Astrocyte (in vitro differentiated cells and primary cell): ENCODE measurements around the gene HERPUD1. TPM values are rescaled to one million over a fixed set of nuclear protein-coding genes. Genes with fewer than 3 reads are reported as not detected.

Experiments
- DNase-seq: peaks from one replicate; pipeline ENCODE4 v3.0.0-alpha.2; 2010; ENCODE audit warnings: low read depth
- FAIRE-seq: peaks from 2 replicates; lab custom pipeline; 2011; peaks lifted over from hg19 to GRCh38; lab: Jason Lieb, UNC
- H2AFZ ChIP-seq: 2 replicates; pipeline ENCODE4 v1.6.0; 2012; ENCODE audit warnings: low read depth, low read length, inconsistent platforms
- H3K27ac ChIP-seq: 2 replicates; pipeline ENCODE4 v1.5.1; 2011; ENCODE audit warnings: low read depth, low read length, inconsistent platforms
- H3K27me3 ChIP-seq: 2 replicates; pipeline ENCODE4 v1.6.0; 2011; ENCODE audit warnings: low read length, inconsistent platforms; ENCODE audit not compliant: insufficient read depth
- H3K36me3 ChIP-seq: 2 replicates; pipeline ENCODE4 v1.5.1; 2011; ENCODE audit warnings: low read length, inconsistent platforms; ENCODE audit not compliant: insufficient read depth
- H3K4me1 ChIP-seq: 2 replicates; pipeline ENCODE4 v1.5.1; 2011; ENCODE audit warnings: low read length, inconsistent platforms; ENCODE audit not compliant: insufficient read depth
- H3K4me2 ChIP-seq: 2 replicates; pipeline ENCODE4 v1.6.0; 2012; ENCODE audit warnings: low read length, inconsistent platforms
- H3K4me3 ChIP-seq: 2 replicates; pipeline ENCODE4 v1.5.1; 2011; ENCODE audit warnings: low read depth, mild to moderate bottlenecking, low read length, inconsistent platforms; ENCODE audit not compliant: insufficient read depth
- H3K79me2 ChIP-seq: 2 replicates; pipeline ENCODE4 v1.6.0; 2012; ENCODE audit warnings: mild to moderate bottlenecking, low read length, inconsistent platforms; ENCODE audit not compliant: insufficient read depth
- H3K9ac ChIP-seq: 2 replicates; pipeline ENCODE4 v1.6.0; 2012; ENCODE audit warnings: mild to moderate bottlenecking, low read length, inconsistent platforms
- H3K9me3 ChIP-seq: 2 replicates; pipeline ENCODE4 v1.5.1; 2012; ENCODE audit warnings: low read depth, mild to moderate bottlenecking, low read length, inconsistent platforms; ENCODE audit not compliant: insufficient read depth
- H4K20me1 ChIP-seq: 2 replicates; pipeline ENCODE4 v1.6.0; 2012; ENCODE audit warnings: low read length, inconsistent platforms; ENCODE audit not compliant: insufficient read depth
- H3K27ac Mint-ChIP-seq: one replicate; pipeline ENCODE4 v1.8.0; 2021; ENCODE audit warnings: mild to moderate bottlenecking, mixed read lengths; ENCODE audit not compliant: unreplicated experiment
- H3K27me3 Mint-ChIP-seq: one replicate; pipeline ENCODE4 v1.8.0; 2021; ENCODE audit warnings: low read depth, mixed read lengths; ENCODE audit not compliant: unreplicated experiment
- H3K36me3 Mint-ChIP-seq: one replicate; pipeline ENCODE4 v1.8.0; 2021; ENCODE audit warnings: low read depth, mixed read lengths; ENCODE audit not compliant: unreplicated experiment
- H3K4me1 Mint-ChIP-seq: one replicate; pipeline ENCODE4 v1.8.0; 2021; ENCODE audit warnings: low read depth, mixed read lengths; ENCODE audit not compliant: unreplicated experiment
- H3K4me3 Mint-ChIP-seq: one replicate; pipeline ENCODE4 v1.8.0; 2021; ENCODE audit warnings: mild to moderate bottlenecking, moderate library complexity, mixed read lengths; ENCODE audit not compliant: unreplicated experiment
- H3K9me3 Mint-ChIP-seq: one replicate; pipeline ENCODE4 v1.8.0; 2021; ENCODE audit warnings: mild to moderate bottlenecking, mixed read lengths; ENCODE audit not compliant: unreplicated experiment
- CTCF ChIP-seq: IDR thresholded peaks from 2 replicates; pipeline ENCODE4 v1.5.1; 2011; ENCODE audit warnings: low read depth, mild to moderate bottlenecking, inconsistent platforms, low read length, moderate library complexity; ENCODE audit not compliant: insufficient read depth
- EZH2 ChIP-seq: IDR thresholded peaks from 2 replicates; pipeline ENCODE4 v1.6.1; 2012; ENCODE audit warnings: mild to moderate bottlenecking, low read length, inconsistent platforms; ENCODE audit not compliant: insufficient read depth
- total RNA-seq: library from RNA; stranded (reverse); gene quantifications from 2 replicates; pipeline ENCODE4 v1.2.1, GENCODE V29; 2021

Gene HERPUD1
- total RNA-seq, 1 donor from 2014 or later: 234 TPM

GRCh38 chr16:56918467-56919012 is 13.4 kb upstream of the HERPUD1 start:
- FAIRE-seq (no peak), DNase-seq (peak; percentile 19)
- Histone ChIP-seq H3K4me3 (no peak overlapping the region), H2AFZ (no peak overlapping the region), H3K9me3 (no peaks in the 10 kb centered on the region), H3K9ac (no peak overlapping the region), H3K4me1 (peaks cover 6% of the 10 kb centered on the region), H3K79me2 (no peaks in the 10 kb centered on the region), H3K4me2 (no peak overlapping the region), H3K36me3 (no peaks in the 10 kb centered on the region), H3K27ac (no peak overlapping the region), H3K27me3 (no peaks in the 10 kb centered on the region), H4K20me1 (no peaks in the 10 kb centered on the region)
- H3K9me3 Mint-ChIP-seq: peaks cover 2% of the 10 kb centered on the region
- H3K36me3 Mint-ChIP-seq: peaks cover 1% of the 10 kb centered on the region
- H3K4me3 Mint-ChIP-seq: no peak overlapping the region
- H3K27me3 Mint-ChIP-seq: peaks cover 16% of the 10 kb centered on the region
- peaks cover 12% of the 10 kb centered on the region for H3K4me1 Mint-ChIP-seq
- no peak overlapping the region for H3K27ac Mint-ChIP-seq
- TF ChIP-seq EZH2 (no peak), CTCF (no peak)

GRCh38 chr16:56919099-56919800 is 12.7 kb upstream of the HERPUD1 start:
- Histone ChIP-seq H3K27ac (no peak overlapping the region), H2AFZ (no peak overlapping the region), H3K9me3 (no peaks in the 10 kb centered on the region), H3K79me2 (no peaks in the 10 kb centered on the region), H3K4me3 (no peak overlapping the region), H4K20me1 (no peaks in the 10 kb centered on the region), H3K4me2 (no peak overlapping the region), H3K36me3 (no peaks in the 10 kb centered on the region), H3K9ac (no peak overlapping the region), H3K27me3 (no peaks in the 10 kb centered on the region), H3K4me1 (peaks cover 6% of the 10 kb centered on the region)
- peaks cover 1% of the 10 kb centered on the region for H3K36me3 Mint-ChIP-seq
- DNase-seq (no peak), FAIRE-seq (no peak)
- no peak overlapping the region for H3K4me3 Mint-ChIP-seq
- H3K4me1 Mint-ChIP-seq: peaks cover 12% of the 10 kb centered on the region
- peaks cover 2% of the 10 kb centered on the region for H3K9me3 Mint-ChIP-seq
- H3K27ac Mint-ChIP-seq: no peak overlapping the region
- H3K27me3 Mint-ChIP-seq: peaks cover 16% of the 10 kb centered on the region
- TF ChIP-seq CTCF: no peak
- no peak for TF ChIP-seq EZH2

DNA sequence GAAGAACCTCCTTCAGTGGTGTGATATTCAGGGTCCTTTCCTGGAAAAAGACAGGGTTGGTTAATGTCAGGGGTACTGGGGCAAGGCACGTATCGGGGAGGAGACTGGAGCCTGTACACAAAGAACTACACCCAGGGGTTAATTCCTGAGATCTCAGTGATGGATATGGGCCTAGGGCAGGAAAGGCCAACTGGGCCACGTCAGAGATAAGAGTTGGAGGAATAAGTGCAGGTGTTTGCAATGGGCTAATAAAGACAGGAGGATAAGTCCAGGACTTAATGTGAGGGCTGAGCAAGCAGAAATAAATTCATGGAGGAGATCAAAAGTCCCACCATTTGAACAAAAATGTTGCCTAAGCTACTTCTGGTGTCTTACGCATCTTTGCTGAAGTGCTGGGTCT is 10.4 kb upstream of the HERPUD1 start:
- Mint-ChIP-seq H3K27ac (peak overlapping the region; percentile 47), H3K4me3 (no peak overlapping the region), H3K4me1 (peaks cover 12% of the 10 kb centered on the region), H3K9me3 (peaks cover 2% of the 10 kb centered on the region), H3K36me3 (no peaks in the 10 kb centered on the region), H3K27me3 (peaks cover 16% of the 10 kb centered on the region)
- H3K4me3 ChIP-seq: no peak overlapping the region
- H3K4me1 ChIP-seq: peaks cover 3% of the 10 kb centered on the region
- H3K27ac ChIP-seq: no peak overlapping the region
- H3K36me3 ChIP-seq: no peaks in the 10 kb centered on the region
- H3K27me3 ChIP-seq: no peaks in the 10 kb centered on the region
- H2AFZ ChIP-seq: no peak overlapping the region
- DNase-seq (no peak), FAIRE-seq (no peak)
- no peak overlapping the region for H3K4me2 ChIP-seq
- no peaks in the 10 kb centered on the region for H3K79me2 ChIP-seq
- H4K20me1 ChIP-seq: no peaks in the 10 kb centered on the region
- H3K9me3 ChIP-seq: no peaks in the 10 kb centered on the region
- no peak overlapping the region for H3K9ac ChIP-seq
- no peak for TF ChIP-seq CTCF
- no peak for TF ChIP-seq EZH2
